Aorta (tissue), 5 donors: ENCODE data around the gene SLC13A3. TPM values are rescaled to one million over a fixed set of nuclear protein-coding genes. Genes with fewer than 3 reads are reported as not detected.

Source experiments
- ATAC-seq: fragments of 200-7000 bp; cut with Tn5 transposase; one replicate; pipeline ENCODE4 v1.9.1; 2022; ENCODE audit warnings: moderate library complexity; ENCODE audit not compliant: low FRiP score
- DNase-seq, 2 donors: peaks; one replicate each; pipeline ENCODE4 v3.0.0-alpha.2; 2020
- H3K27ac ChIP-seq, 2 donors: one replicate each; pipeline ENCODE4 v1.5.1; 2013; ENCODE audit warnings: low read length in 2 of 2, mild to moderate bottlenecking in 2 of 2, moderate library complexity in 2 of 2, control low read depth in 1 of 2, inconsistent platforms in 1 of 2, low read depth in 1 of 2
- H3K27me3 ChIP-seq, 2 donors: one replicate each; pipeline ENCODE4 v1.6.1; 2013; ENCODE audit warnings: control low read depth in 1 of 2, low read length in 1 of 2, mild to moderate bottlenecking in 1 of 2, moderate library complexity in 1 of 2; ENCODE audit not compliant: insufficient read depth in 2 of 2, control insufficient read depth in 1 of 2
- H3K36me3 ChIP-seq, 2 donors: one replicate each; pipeline ENCODE4 v1.6.1; 2013; ENCODE audit warnings: control low read depth in 1 of 2, low read length in 1 of 2, mild to moderate bottlenecking in 1 of 2; ENCODE audit not compliant: insufficient read depth in 2 of 2, control insufficient read depth in 1 of 2
- H3K4me1 ChIP-seq, 2 donors: one replicate each; pipeline ENCODE4 v1.6.1; 2013; ENCODE audit warnings: low read length in 2 of 2, control low read depth in 1 of 2, mild to moderate bottlenecking in 1 of 2, moderate library complexity in 1 of 2; ENCODE audit not compliant: insufficient read depth in 2 of 2, control insufficient read depth in 1 of 2
- H3K4me3 ChIP-seq, 2 donors: one replicate each; pipeline ENCODE4 v1.5.1; 2013; ENCODE audit warnings: low read length in 2 of 2, control low read depth in 1 of 2, mild to moderate bottlenecking in 1 of 2
- H3K9me3 ChIP-seq: one replicate; pipeline ENCODE4 v1.6.1; 2013; ENCODE audit warnings: mild to moderate bottlenecking, low read length; ENCODE audit not compliant: control insufficient read depth
- WGBS, 2 donors: extraction: QIAGEN DNeasy Blood & Tissue Kit; methylation state at CpG; one replicate each; pipeline ENCODE4 v1.1.7; 2013; 5-methylcytosine and 5-hydroxymethylcytosine counted together
- intact Hi-C, 2 donors: fragments of 100-400 bp; cut with DNase I; formaldehyde crosslinking; loops; one replicate each; pipeline versions ENCODE4 v1.14.2 to v1.15.0; 2022
- polyA plus RNA-seq, 2 donors: library from polyadenylated mRNA; stranded (reverse); fragments of 200-250 nt; gene quantifications; one replicate each; pipeline ENCODE4 v1.2.3, GENCODE V29; 2013
- total RNA-seq, 2 donors: library from RNA; stranded (reverse); fragmentation: NEBNext Ultra II Directional; extraction: Animal tissue kit (Norgen Biotek cat#: 25700); gene quantifications; one replicate each; pipeline ENCODE4 v1.2.1, GENCODE V29; 2021
- donor health status: healthy with polysubstance abuse.
- donor health status: Bipolar disorder and iron deficiency.
- donor health status: DM: no; HTN: no; CAD: no.
- donor health status: DM: no; HTN: no; CAD: no.
- donor health status: DM: yes; HTN: yes; CAD: no.

SLC13A3 gene
- total and polyA plus RNA-seq, 4 donors: 1.8 to 5.1 (median 3.7) TPM; not detected in 1

DNA sequence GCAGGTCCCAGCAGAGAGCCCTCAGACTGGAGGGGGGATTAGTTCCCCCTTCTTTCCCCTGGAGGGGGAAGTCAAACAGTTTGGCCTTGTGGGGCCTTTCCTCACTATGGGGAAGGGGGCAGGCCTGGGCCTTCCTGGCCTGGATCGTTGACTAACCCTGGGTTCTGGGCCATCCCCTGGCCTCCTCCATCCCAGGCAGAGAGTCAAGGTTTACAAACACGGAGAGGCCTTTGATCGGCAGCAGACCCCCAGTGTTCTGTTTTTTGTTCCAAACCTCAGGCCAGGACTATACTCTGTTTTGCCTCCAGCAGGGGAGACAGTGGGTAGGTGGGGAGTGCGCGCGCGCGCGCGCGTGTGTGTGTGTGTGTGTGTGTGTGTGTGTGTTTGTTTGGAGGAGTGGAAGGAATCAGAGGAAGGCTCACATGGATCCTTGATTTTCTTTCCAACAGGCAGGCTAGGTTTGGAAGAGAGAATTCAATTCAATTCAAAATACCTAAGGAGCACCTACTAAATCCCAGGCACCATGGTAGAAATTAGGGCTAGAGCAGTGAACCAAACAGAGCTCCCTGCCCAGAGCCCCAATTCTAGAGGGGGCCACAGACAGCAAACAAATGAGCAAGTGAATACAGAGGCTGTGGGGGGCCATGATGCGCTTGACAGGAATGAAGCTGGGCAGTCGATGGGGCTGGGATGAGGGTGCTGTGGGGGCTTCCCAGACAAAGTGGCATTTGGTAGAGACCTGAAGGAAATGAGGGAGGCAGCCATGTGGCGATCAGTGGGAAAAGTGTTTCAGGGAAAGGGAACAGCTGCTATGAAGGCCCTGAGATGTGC, 23.2 kb upstream of the SLC13A3 start:
- peaks cover 3% of the 10 kb centered on the region for H3K9me3 ChIP-seq
- no peaks in the 10 kb centered on the region for H3K36me3 ChIP-seq

DNA sequence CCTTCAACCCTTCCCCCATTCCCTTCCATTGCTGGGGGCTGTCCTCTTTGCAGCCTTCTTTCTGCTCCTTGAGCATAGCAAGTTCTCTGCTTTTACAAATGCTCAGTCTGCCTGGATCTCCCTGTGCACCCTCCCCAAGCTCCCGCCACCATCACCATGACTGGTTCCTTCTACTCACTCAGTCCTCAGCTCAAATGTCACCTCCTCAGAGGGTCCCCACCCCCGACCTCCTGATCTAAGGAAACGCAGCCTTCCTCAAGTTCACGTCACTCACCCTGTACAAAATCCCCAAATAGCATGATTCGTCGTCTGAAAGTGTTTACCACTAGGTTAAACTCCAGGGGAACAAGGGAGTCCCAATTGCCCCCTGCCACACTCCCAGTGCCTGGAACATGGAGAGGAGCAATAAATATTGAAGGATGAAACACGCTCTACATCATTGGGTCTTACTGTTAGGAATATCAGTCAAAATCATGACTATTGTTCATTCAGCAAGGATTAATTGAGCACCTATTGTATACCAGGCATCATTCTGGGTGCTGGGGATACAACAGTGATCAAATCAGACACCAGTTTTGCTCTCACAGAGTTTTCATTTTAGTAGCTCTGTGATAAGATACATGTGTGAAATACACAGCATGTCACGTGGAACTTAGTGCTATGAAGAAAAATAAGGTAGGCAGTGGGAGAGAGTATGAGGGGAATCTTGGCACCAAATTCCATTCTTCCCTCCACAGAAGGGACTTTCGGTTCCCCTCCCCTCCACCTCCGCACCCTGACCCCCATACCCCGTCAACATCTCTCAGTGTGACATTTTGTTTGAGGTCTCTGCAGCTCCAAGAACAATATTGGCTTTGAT, 22.4 kb upstream of the SLC13A3 start:
- ATAC-seq (no peak), DNase-seq (no peak)
- H3K4me1 ChIP-seq: no peaks in the 10 kb centered on the region
- intact Hi-C loops: no loop called here
- no peak overlapping the region for H3K4me3 ChIP-seq
- WGBS, 2 donors: 60 to 61% methylated on average over 11 of the region's 11 CpGs
- H3K9me3 ChIP-seq: peaks cover 3% of the 10 kb centered on the region
- H3K36me3 ChIP-seq: no peaks in the 10 kb centered on the region
- H3K27ac ChIP-seq: no peak overlapping the region
- H3K27me3 ChIP-seq: no peaks in the 10 kb centered on the region

More for the DNA sequence above, 23.2 kb upstream of the SLC13A3 start:
- ATAC-seq (no peak), DNase-seq (no peak)
- Histone ChIP-seq H3K4me1 (no peaks in the 10 kb centered on the region), H3K27me3 (no peaks in the 10 kb centered on the region), H3K27ac (no peak overlapping the region), H3K4me3 (no peak overlapping the region)
- whole genome bisulfite sequencing, 2 donors: 38 to 50% methylated on average over 14 of the region's 14 CpGs
- intact Hi-C loops: no loop called here

DNA sequence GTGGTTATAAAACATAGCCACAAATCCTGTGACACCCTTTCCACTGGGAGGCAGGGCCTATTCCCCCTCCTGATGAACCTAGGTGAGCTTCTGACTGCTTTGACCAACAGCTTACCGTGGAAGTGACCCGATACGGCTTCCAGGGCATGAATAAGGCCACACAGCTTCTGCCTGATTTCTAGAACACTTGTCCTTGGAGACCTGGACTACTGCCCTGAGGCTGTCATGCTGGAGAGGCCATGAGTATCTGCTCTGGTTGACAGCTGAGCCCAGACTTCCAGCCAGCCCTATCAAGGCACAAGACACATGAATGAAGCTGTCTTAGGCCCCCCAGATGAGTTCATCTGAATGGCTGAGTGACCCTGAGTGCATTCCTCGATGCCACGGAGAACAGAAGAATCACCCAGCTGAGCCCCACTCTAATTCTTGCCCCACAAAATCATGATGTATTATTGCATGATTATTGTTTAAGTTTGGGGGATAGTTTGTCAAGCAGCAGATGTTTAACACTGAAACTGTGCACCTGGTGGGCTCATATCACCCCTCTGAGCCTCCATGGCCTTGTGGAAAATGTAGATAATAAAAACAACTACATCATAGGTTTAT, 21.4 kb upstream of the SLC13A3 start:
- H3K27ac ChIP-seq: no peak overlapping the region
- ATAC-seq (no peak), DNase-seq (no peak)
- H3K9me3 ChIP-seq: peaks cover 3% of the 10 kb centered on the region
- H3K4me3 ChIP-seq: no peak overlapping the region
- 96% methylated on average over 5 of the region's 5 CpGs for WGBS, 2 donors
- no peaks in the 10 kb centered on the region for H3K27me3 ChIP-seq
- intact Hi-C loops: no loop called here
- H3K36me3 ChIP-seq: no peaks in the 10 kb centered on the region
- no peaks in the 10 kb centered on the region for H3K4me1 ChIP-seq

DNA sequence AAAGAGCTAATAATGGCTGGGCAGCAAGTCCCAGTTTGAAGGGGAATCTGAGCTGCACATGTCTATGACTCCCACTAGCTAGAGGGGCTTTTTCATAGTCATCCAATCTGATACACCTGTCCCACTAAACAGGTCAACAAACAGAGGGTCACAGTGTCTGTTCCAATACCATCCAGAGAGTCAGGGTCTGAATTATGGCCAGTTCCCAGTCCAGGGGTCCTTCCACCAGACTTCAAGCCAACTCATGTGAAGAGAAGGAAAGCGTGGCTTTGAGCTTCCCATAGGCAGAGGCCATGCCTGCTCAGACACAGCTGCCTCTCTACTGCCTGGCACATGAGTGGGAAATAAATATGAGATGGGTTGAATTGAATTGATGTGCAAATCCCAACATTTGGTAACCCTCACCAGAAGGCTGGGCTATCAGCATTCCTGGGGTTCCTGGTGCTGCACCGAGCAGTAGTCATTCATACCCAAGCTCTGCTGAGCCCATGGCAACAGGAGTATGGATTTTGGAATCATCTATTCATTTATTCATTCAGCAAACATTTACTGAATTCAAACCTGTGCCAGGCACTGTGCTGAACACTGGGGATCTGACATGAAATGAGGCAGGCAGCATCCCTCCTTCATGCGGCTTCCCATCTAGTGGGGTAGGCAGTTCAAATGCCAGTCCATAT, 20.7 kb upstream of the SLC13A3 start:
- Histone ChIP-seq H3K36me3 (no peaks in the 10 kb centered on the region), H3K9me3 (peaks cover 3% of the 10 kb centered on the region), H3K4me3 (no peak overlapping the region), H3K27me3 (no peaks in the 10 kb centered on the region), H3K27ac (no peak overlapping the region), H3K4me1 (no peaks in the 10 kb centered on the region)
- DNase-seq (no peak), ATAC-seq (no peak)
- intact Hi-C loops: no loop called here
- whole genome bisulfite sequencing, 2 donors: 96 to 98% methylated on average over 3 of the region's 3 CpGs

DNA sequence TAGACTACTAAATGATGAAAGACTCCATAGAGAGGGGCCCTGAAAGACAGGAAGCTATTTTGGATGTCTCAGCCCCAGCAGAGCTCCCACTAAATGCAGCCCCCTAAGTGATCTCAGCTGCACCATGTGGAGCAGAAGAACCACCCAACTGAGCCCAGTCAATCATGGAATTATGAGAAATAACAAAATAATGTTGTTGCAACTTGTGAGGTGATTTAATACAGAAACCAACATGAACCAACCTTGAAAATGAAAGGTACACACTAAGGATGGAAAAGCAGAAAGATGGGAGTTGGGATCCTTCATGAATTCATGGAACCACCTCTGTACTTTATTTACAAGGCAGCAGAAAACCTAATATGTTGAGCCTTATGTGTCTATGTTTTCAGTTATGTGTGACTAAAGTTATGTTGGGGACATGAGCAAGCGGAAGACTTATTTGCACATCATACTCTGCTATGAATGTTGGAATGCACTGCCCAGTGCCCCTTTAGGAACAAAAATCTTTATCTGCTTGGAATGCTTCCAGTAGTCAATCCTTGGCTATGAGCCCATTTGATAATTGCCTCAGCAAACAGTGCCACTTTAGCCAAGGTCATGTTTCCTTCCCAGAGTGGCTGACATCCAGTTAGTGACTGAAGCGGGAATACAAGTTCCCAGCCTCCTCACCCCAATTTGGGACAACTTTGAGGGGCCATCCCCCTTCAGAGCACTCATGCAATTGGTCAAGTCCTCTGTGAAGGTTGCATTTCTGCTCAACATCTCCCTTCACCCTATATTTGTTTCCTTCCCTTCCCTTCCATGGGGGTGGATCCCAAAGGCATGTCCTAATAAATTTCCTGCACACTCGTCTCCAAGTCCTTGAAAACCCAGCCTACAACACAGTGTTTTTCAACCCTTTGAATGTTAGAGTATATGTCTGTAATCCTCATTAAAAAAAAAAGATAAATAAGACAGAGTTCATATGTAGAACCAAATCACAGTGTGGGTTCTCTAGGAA, 19.6 kb upstream of the SLC13A3 start:
- H3K4me3 ChIP-seq: no peak overlapping the region
- no peaks in the 10 kb centered on the region for H3K4me1 ChIP-seq
- H3K9me3 ChIP-seq: peaks cover 3% of the 10 kb centered on the region
- no peak for DNase-seq
- intact Hi-C loops: no loop called here
- no peak for ATAC-seq
- 90 to 96% methylated on average over 3 of the region's 3 CpGs for WGBS, 2 donors
- H3K36me3 ChIP-seq: no peaks in the 10 kb centered on the region
- no peaks in the 10 kb centered on the region for H3K27me3 ChIP-seq
- H3K27ac ChIP-seq: no peak overlapping the region

DNA sequence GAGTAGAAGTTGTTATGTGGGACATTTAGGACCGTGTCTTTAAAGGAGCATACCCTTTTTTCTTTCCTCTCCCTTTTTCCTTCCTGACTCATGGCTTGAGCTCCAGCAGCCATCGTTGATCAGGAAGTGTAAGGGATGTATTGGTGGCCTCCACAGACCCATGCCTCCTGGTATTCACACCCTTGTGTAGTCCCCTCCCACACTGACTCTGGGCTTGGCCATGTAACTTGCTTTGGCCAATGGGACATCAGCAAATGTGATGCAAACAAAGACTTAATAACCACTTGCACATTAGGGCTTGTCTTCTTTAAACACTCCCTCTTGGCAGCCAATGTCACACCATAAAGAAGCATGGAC, 18.9 kb upstream of the SLC13A3 start:
- peaks cover 3% of the 10 kb centered on the region for H3K9me3 ChIP-seq
- H3K27ac ChIP-seq: no peak overlapping the region
- H3K4me3 ChIP-seq: no peak overlapping the region
- no peak for ATAC-seq
- no peak for DNase-seq
- H3K4me1 ChIP-seq: no peaks in the 10 kb centered on the region
- 89 to 92% methylated on average over 2 of the region's 2 CpGs for WGBS, 2 donors
- H3K36me3 ChIP-seq: no peaks in the 10 kb centered on the region
- no peaks in the 10 kb centered on the region for H3K27me3 ChIP-seq
- intact Hi-C loops: no loop called here

DNA sequence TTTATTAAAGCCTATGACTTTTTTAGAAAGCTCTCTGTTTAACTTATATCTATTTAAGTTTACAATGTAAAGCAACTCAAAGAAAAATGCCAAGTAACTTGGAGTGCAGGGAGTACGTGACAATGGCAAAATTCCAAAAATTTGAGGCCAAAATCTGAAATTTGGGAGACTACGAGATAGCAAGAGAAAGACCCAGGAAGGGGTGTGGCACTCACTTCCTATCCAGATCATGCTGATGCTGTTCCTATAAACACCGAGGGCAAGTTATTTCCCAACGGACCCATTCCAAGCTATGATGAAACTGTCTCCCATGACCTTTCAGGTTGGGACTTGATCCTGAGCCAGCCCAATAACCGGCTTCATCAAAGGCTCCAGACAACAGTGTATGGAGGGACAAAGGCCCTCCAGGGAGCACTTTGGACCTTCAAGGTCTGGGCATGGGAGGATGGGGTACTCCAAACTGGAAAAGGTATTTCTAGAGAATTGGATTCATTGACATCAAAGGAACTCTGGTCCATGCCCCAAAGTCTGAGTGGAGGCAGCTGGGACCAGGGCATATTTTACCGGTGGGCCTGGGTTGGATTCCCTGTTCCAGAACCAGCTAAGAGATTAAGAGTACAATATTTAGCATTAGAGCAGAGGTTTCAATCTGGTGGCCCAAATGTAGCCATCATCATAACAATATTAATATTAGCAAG, 15.7 kb upstream of the SLC13A3 start:
- Histone ChIP-seq H3K4me1 (no peaks in the 10 kb centered on the region), H3K9me3 (peaks cover 3% of the 10 kb centered on the region), H3K4me3 (no peak overlapping the region), H3K36me3 (no peaks in the 10 kb centered on the region), H3K27ac (no peak overlapping the region), H3K27me3 (no peaks in the 10 kb centered on the region)
- DNase-seq (no peak), ATAC-seq (no peak)
- WGBS, 2 donors: 86 to 91% methylated on average over 6 of the region's 6 CpGs
- intact Hi-C loops: no loop called here
